Measurements from ENCODE around the gene SLC35F4.
"Not testable (repeated sequence)": the region's sequence is repeated elsewhere in the genome, so short reads cannot be mapped to it uniquely, and the experiment has no call there.

The SLC35F4 gene

DNA sequence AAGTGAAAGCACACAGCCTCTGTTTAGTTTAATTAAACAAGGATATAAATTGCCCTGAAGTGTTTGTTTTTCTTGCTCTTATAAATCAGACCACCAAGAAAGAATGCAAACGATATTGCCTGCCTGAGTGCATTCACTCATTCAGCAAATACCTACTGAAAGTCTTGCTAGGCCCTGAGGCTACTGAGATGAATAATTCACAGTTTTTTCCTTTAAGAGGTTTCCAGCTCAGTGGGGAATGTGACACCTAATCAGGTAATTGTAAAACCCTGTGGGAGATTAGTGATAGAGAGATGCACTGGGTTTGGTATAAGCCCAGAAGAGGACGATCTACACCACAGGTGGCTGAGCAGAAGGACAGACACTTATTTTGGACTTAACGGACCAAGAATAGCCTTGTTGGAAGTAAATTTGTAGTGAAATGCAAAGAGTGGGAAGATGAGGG, 151.4 kb downstream of the SLC35F4 start:
- Histone ChIP-seq H3K36me3 (ENCODE audit: control insufficient read depth, insufficient read depth, low read length) (no peaks in the 10 kb centered on the region), H3K27ac (ENCODE audit: insufficient read depth, low read length, poor library complexity, severe bottlenecking) (no peak overlapping the region), H3K4me3 (ENCODE audit: insufficient read depth, low read depth, low read length, poor library complexity, severe bottlenecking) (no peak overlapping the region), H3K4me1 (ENCODE audit: control insufficient read depth, insufficient read depth, low read length, poor library complexity, severe bottlenecking) (no peaks in the 10 kb centered on the region), H3K27me3 (replicated peaks; ENCODE audit: control insufficient read depth, insufficient read depth, low read length, poor library complexity, severe bottlenecking) (no peaks in the 10 kb centered on the region), H3K9me3 (ENCODE audit: control insufficient read depth, low read length) (no peaks in the 10 kb centered on the region)
- no peak for DNase-seq

DNA sequence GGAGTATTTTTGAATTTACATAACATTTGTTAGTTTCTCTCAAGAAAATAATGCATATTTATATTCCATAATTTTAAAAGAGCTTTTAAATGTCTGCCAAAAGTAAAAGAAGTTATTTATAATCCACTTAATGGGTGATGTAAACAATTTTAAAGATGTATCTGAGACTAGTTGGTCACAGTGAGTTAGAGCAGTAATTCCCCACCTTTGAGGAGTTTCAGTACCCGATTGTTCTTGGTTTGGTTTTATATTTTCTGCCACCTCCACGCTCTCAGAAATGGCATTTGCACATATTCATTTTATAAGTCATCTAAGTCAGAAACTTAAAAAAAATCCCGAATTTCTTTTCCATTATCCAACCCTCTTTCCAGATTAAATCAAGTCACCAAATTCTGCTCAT, 153.2 kb downstream of the SLC35F4 start:
- no peak overlapping the region for H3K4me3 ChIP-seq (ENCODE audit: insufficient read depth, low read depth, low read length, poor library complexity, severe bottlenecking)
- H3K27ac ChIP-seq (ENCODE audit: insufficient read depth, low read length, poor library complexity, severe bottlenecking) = no peak overlapping the region
- H3K27me3 ChIP-seq (replicated peaks; ENCODE audit: control insufficient read depth, insufficient read depth, low read length, poor library complexity, severe bottlenecking) = no peaks in the 10 kb centered on the region
- H3K4me1 ChIP-seq (ENCODE audit: control insufficient read depth, insufficient read depth, low read length, poor library complexity, severe bottlenecking) = no peaks in the 10 kb centered on the region
- no peaks in the 10 kb centered on the region for H3K9me3 ChIP-seq (ENCODE audit: control insufficient read depth, low read length)
- no peaks in the 10 kb centered on the region for H3K36me3 ChIP-seq (ENCODE audit: control insufficient read depth, insufficient read depth, low read length)
- no peak for DNase-seq

DNA sequence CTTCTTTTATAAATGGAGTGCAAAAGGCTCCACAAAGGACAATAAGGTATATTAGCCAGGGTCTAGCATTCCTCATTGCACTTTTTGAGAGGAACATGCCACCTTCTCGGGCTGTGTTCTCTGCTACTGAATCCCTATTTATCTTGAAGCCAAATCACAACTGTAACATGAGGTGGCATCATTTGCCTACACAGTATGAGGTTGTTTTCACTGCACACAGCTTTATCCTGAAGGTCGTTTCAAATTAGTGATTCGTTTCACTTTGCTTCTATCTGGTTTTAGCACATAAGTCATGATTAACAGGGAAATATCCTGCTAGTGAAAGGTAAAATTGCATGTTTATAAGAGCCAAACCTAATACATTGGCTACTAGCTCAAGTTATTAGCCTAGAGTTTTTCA, 153.8 kb downstream of the SLC35F4 start:
- no peak for DNase-seq
- no peaks in the 10 kb centered on the region for H3K4me1 ChIP-seq (ENCODE audit: control insufficient read depth, insufficient read depth, low read length, poor library complexity, severe bottlenecking)
- H3K9me3 ChIP-seq (ENCODE audit: control insufficient read depth, low read length) = no peaks in the 10 kb centered on the region
- no peak overlapping the region for H3K27ac ChIP-seq (ENCODE audit: insufficient read depth, low read length, poor library complexity, severe bottlenecking)
- no peak overlapping the region for H3K4me3 ChIP-seq (ENCODE audit: insufficient read depth, low read depth, low read length, poor library complexity, severe bottlenecking)
- H3K27me3 ChIP-seq (replicated peaks; ENCODE audit: control insufficient read depth, insufficient read depth, low read length, poor library complexity, severe bottlenecking) = no peaks in the 10 kb centered on the region
- H3K36me3 ChIP-seq (ENCODE audit: control insufficient read depth, insufficient read depth, low read length) = no peaks in the 10 kb centered on the region

DNA sequence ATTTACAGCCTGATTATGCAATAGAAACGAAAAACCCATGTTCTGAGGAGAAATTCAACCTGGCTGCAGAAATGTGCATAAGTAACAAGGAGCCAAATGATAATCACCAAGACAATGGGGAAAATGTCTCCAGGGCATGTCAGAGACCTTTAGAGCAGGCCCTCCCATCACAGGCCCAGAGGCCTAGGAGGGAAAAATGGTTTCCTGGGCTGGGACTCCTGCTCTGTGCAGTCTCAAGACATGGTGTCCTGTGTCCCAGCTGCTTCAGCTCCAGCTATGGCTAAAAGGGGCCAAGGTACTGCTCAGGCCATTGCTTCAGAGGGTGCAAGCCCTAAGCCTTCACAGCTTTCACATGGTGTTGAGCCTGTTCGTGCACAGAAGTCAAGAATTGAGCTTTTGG, 156.0 kb downstream of the SLC35F4 start:
- no peak for DNase-seq
- Histone ChIP-seq H3K27ac (ENCODE audit: insufficient read depth, low read length, poor library complexity, severe bottlenecking) (no peak overlapping the region), H3K4me1 (ENCODE audit: control insufficient read depth, insufficient read depth, low read length, poor library complexity, severe bottlenecking) (no peaks in the 10 kb centered on the region), H3K4me3 (ENCODE audit: insufficient read depth, low read depth, low read length, poor library complexity, severe bottlenecking) (no peak overlapping the region), H3K27me3 (replicated peaks; ENCODE audit: control insufficient read depth, insufficient read depth, low read length, poor library complexity, severe bottlenecking) (no peaks in the 10 kb centered on the region), H3K9me3 (ENCODE audit: control insufficient read depth, low read length) (no peaks in the 10 kb centered on the region), H3K36me3 (ENCODE audit: control insufficient read depth, insufficient read depth, low read length) (no peaks in the 10 kb centered on the region)

DNA sequence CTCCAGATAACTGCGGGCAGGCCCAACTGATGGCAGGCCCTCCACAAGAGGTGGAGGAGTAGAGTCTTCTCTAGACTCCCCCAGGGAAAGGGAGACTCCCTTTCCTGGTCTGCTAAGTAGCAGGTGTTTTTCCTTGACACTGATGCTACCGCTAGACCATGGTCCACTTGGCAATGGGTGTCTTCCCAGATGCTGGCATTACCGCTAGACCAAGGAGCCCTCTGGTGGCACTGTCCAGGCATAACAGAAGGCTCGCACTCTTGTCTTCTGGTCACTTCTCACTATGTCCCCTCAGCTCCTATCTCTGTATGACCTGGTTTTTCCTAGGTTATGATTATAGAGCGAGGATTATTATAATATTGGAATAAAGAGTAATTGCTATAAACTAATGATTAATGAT, 156.8 kb downstream of the SLC35F4 start:
- H3K27me3 ChIP-seq (replicated peaks; ENCODE audit: control insufficient read depth, insufficient read depth, low read length, poor library complexity, severe bottlenecking); DNase-seq; H3K27ac ChIP-seq (ENCODE audit: insufficient read depth, low read length, poor library complexity, severe bottlenecking); H3K4me3 ChIP-seq (ENCODE audit: insufficient read depth, low read depth, low read length, poor library complexity, severe bottlenecking); H3K9me3 ChIP-seq (ENCODE audit: control insufficient read depth, low read length); H3K36me3 ChIP-seq (ENCODE audit: control insufficient read depth, insufficient read depth, low read length); H3K4me1 ChIP-seq (ENCODE audit: control insufficient read depth, insufficient read depth, low read length, poor library complexity, severe bottlenecking): not testable (repeated sequence)

DNA sequence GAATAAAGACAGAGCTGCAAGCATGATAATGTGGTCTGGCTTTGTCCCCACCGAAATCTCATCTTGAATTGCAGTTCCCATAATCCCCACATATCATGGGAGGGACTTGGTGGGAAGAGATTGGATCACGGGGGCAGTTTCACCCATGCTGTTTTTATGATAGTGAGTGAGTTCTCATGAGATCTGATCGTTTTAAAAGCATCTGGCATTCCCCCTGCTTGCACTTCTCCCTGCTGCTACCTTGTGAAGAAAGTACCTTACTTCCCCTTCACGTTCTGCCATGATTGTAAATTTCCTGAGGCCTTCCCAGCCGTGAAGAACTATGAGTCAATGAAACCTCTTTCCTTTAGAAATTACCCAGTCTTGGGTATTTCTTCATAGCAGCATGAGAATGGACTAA, 158.7 kb downstream of the SLC35F4 start:
- DNase-seq = no peak
- Histone ChIP-seq H3K27ac (ENCODE audit: insufficient read depth, low read length, poor library complexity, severe bottlenecking) (no peak overlapping the region), H3K27me3 (replicated peaks; ENCODE audit: control insufficient read depth, insufficient read depth, low read length, poor library complexity, severe bottlenecking) (no peaks in the 10 kb centered on the region), H3K4me1 (ENCODE audit: control insufficient read depth, insufficient read depth, low read length, poor library complexity, severe bottlenecking) (no peaks in the 10 kb centered on the region), H3K4me3 (ENCODE audit: insufficient read depth, low read depth, low read length, poor library complexity, severe bottlenecking) (no peak overlapping the region), H3K9me3 (ENCODE audit: control insufficient read depth, low read length) (no peaks in the 10 kb centered on the region), H3K36me3 (ENCODE audit: control insufficient read depth, insufficient read depth, low read length) (no peaks in the 10 kb centered on the region)

DNA sequence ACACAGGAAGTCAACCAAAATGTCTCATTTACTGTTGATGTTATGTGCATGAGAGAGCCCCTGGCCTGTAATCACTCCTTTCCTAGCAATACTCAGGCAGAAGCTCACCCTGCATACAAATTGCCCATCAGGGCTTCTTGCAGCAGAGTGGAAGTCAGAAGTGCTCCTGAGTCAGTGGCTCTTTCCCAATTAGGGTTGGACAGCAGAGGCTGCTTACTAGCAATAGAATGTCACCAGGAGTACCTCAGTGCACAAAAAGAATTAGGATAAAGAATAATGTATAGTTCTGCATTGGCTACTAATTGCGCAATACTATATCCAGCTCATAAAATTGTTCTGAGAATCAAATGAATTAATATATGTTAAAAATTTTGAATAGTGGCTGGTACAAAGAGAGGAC, 161.1 kb downstream of the SLC35F4 start:
- Histone ChIP-seq H3K4me3 (ENCODE audit: insufficient read depth, low read depth, low read length, poor library complexity, severe bottlenecking) (no peak overlapping the region), H3K27me3 (replicated peaks; ENCODE audit: control insufficient read depth, insufficient read depth, low read length, poor library complexity, severe bottlenecking) (no peaks in the 10 kb centered on the region), H3K27ac (ENCODE audit: insufficient read depth, low read length, poor library complexity, severe bottlenecking) (no peak overlapping the region), H3K36me3 (ENCODE audit: control insufficient read depth, insufficient read depth, low read length) (no peaks in the 10 kb centered on the region), H3K9me3 (ENCODE audit: control insufficient read depth, low read length) (no peaks in the 10 kb centered on the region), H3K4me1 (ENCODE audit: control insufficient read depth, insufficient read depth, low read length, poor library complexity, severe bottlenecking) (no peaks in the 10 kb centered on the region)
- DNase-seq = no peak

DNA sequence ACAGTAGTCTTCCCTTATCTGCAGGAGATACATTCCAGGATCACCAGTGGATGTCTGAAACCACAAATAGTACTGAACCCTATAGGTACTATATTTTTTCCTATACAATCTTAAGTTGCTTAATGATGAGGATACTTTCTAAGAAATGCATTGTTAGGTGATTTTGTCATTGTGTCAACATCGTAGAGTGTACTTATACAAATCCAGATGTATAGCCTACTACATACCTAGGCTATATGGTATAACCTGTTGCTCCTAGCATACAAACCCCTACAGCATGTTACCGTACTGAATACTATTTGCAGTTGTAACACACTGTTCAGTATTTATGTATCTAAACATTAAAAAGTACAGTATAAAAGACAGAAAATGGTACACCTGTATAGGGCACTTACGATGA, 165.9 kb downstream of the SLC35F4 start:
- Histone ChIP-seq H3K4me3 (ENCODE audit: insufficient read depth, low read depth, low read length, poor library complexity, severe bottlenecking) (no peak overlapping the region), H3K4me1 (ENCODE audit: control insufficient read depth, insufficient read depth, low read length, poor library complexity, severe bottlenecking) (no peaks in the 10 kb centered on the region), H3K27me3 (replicated peaks; ENCODE audit: control insufficient read depth, insufficient read depth, low read length, poor library complexity, severe bottlenecking) (no peaks in the 10 kb centered on the region), H3K9me3 (ENCODE audit: control insufficient read depth, low read length) (no peaks in the 10 kb centered on the region), H3K36me3 (ENCODE audit: control insufficient read depth, insufficient read depth, low read length) (no peaks in the 10 kb centered on the region), H3K27ac (ENCODE audit: insufficient read depth, low read length, poor library complexity, severe bottlenecking) (no peak overlapping the region)
- DNase-seq = no peak

DNA sequence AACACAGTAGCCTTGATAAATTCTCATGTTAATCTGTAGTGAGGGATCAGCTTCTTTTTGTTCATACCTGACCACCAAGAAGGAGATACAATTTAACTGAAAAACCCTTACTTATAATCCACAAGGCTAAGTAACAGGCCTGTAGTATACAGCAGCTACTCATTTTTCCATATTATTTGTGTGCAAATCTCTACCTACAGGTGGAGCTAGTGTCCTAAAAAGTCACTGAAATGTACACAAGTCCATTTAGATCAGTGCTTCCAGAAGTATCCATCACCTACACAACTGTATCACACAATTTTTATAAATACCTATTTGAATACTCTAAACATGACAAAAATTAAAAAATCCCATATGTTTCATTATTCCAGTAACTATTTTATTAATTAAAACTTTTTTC, 173.2 kb downstream of the SLC35F4 start:
- no peaks in the 10 kb centered on the region for H3K9me3 ChIP-seq (ENCODE audit: control insufficient read depth, low read length)
- no peaks in the 10 kb centered on the region for H3K36me3 ChIP-seq (ENCODE audit: control insufficient read depth, insufficient read depth, low read length)
- no peak for DNase-seq
- no peaks in the 10 kb centered on the region for H3K27me3 ChIP-seq (replicated peaks; ENCODE audit: control insufficient read depth, insufficient read depth, low read length, poor library complexity, severe bottlenecking)
- H3K27ac ChIP-seq (ENCODE audit: insufficient read depth, low read length, poor library complexity, severe bottlenecking) = no peak overlapping the region
- no peak overlapping the region for H3K4me3 ChIP-seq (ENCODE audit: insufficient read depth, low read depth, low read length, poor library complexity, severe bottlenecking)
- no peaks in the 10 kb centered on the region for H3K4me1 ChIP-seq (ENCODE audit: control insufficient read depth, insufficient read depth, low read length, poor library complexity, severe bottlenecking)

DNA sequence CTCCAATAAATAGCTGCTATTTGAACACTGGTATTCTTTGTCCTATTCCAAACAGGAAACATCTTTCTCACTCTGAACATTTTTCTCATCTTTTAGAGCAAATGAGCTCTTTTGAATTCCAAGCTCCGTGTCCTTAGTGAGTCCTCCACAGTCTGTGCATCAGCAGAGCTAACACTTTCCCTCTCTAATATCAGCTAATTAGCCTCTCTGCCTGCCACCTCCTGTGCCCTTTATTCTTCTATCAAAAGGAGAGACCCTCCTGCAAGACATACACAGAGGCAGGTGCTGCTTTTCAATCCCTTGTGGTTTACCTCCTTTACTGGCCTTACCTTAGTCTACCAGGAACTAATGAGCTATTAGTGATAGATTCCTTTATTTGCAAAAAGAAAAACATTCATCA, 178.5 kb downstream of the SLC35F4 start:
- H3K27ac ChIP-seq (ENCODE audit: insufficient read depth, low read length, poor library complexity, severe bottlenecking) = no peak overlapping the region
- no peaks in the 10 kb centered on the region for H3K27me3 ChIP-seq (replicated peaks; ENCODE audit: control insufficient read depth, insufficient read depth, low read length, poor library complexity, severe bottlenecking)
- H3K4me1 ChIP-seq (ENCODE audit: control insufficient read depth, insufficient read depth, low read length, poor library complexity, severe bottlenecking) = no peaks in the 10 kb centered on the region
- no peaks in the 10 kb centered on the region for H3K36me3 ChIP-seq (ENCODE audit: control insufficient read depth, insufficient read depth, low read length)
- no peak for DNase-seq
- H3K9me3 ChIP-seq (ENCODE audit: control insufficient read depth, low read length) = no peaks in the 10 kb centered on the region
- H3K4me3 ChIP-seq (ENCODE audit: insufficient read depth, low read depth, low read length, poor library complexity, severe bottlenecking) = no peak overlapping the region

DNA sequence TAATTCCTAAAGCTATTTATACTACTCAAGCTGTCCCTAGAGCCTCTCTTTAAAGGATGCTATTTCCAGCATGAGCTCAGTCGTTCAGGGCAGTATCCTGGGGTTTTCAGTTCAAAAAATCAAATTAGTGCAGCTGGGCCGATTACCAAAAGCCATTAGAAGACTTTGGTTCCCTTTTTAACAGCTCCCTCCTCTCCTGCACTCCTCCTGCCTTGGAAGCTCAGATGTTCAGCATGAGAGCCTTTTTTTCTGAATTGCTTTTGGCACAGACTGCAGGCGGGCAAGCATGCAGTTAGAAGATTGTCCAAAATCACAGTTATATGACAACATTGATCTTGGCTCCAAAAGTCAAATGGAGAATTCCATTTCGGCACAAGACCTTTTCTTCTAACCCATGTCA, 179.6 kb downstream of the SLC35F4 start:
- Histone ChIP-seq H3K27ac (ENCODE audit: insufficient read depth, low read length, poor library complexity, severe bottlenecking) (no peak overlapping the region), H3K9me3 (ENCODE audit: control insufficient read depth, low read length) (no peaks in the 10 kb centered on the region), H3K36me3 (ENCODE audit: control insufficient read depth, insufficient read depth, low read length) (no peaks in the 10 kb centered on the region), H3K4me1 (ENCODE audit: control insufficient read depth, insufficient read depth, low read length, poor library complexity, severe bottlenecking) (no peaks in the 10 kb centered on the region), H3K27me3 (replicated peaks; ENCODE audit: control insufficient read depth, insufficient read depth, low read length, poor library complexity, severe bottlenecking) (no peaks in the 10 kb centered on the region), H3K4me3 (ENCODE audit: insufficient read depth, low read depth, low read length, poor library complexity, severe bottlenecking) (no peak overlapping the region)
- no peak for DNase-seq

Data from effector memory CD4-positive, alpha-beta T cell (primary cell).